GM23338 (cell line): ENCODE results near the gene PARD3. TPM values are rescaled to one million over a fixed set of nuclear protein-coding genes. Genes with fewer than 3 reads are reported as not detected.

Source experiments
- ATAC-seq: fragments of 200-7000 bp; cut with Tn5 transposase; 3 replicates; pipeline ENCODE4 v1.9.1; 2020
- DNase-seq: peaks from one replicate; pipeline ENCODE4 v3.0.0-alpha.2; 2015; ENCODE audit warnings: low spot score
- H2AFZ ChIP-seq: fragments of 200-600 bp; sonication (generic); 2 replicates; pipeline ENCODE4 v1.8.0; 2016; ENCODE audit warnings: antibody characterized with exemption, mild to moderate bottlenecking, moderate library complexity
- H3F3A ChIP-seq: fragments of 200-600 bp; sonication (generic); replicated peaks from 2 replicates; pipeline ENCODE4 v1.8.0; 2017; ENCODE audit warnings: antibody characterized with exemption, mixed run types, low read depth
- H3K27ac ChIP-seq: fragments of 200-600 bp; sonication (generic); 2 replicates; pipeline ENCODE4 v1.6.1; 2016; ENCODE audit warnings: low read depth
- H3K27me3 ChIP-seq: fragments of 200-600 bp; sonication (generic); 2 replicates; pipeline ENCODE4 v1.8.0; 2016; ENCODE audit warnings: mild to moderate bottlenecking, mixed run types, moderate library complexity; ENCODE audit not compliant: insufficient read depth
- H3K36me3 ChIP-seq: fragments of 200-600 bp; sonication (generic); 2 replicates; pipeline ENCODE4 v1.8.0; 2016; ENCODE audit warnings: mild to moderate bottlenecking; ENCODE audit not compliant: insufficient read depth
- H3K4me1 ChIP-seq: fragments of 200-600 bp; sonication (generic); 2 replicates; pipeline ENCODE4 v1.8.0; 2016; ENCODE audit warnings: mild to moderate bottlenecking, moderate library complexity; ENCODE audit not compliant: insufficient read depth
- H3K4me2 ChIP-seq: fragments of 200-600 bp; sonication (generic); 2 replicates; pipeline ENCODE4 v1.7.1; 2017; ENCODE audit warnings: mixed run types
- H3K4me3 ChIP-seq: fragments of 200-600 bp; sonication (generic); 2 replicates; pipeline ENCODE4 v1.6.1; 2016; ENCODE audit warnings: mixed run types
- H3K79me2 ChIP-seq: fragments of 200-600 bp; sonication (generic); replicated peaks from 2 replicates; pipeline ENCODE4 v1.8.0; 2017; ENCODE audit warnings: mild to moderate bottlenecking; ENCODE audit not compliant: insufficient read depth
- H3K9me2 ChIP-seq: fragments of 200-600 bp; sonication (generic); 2 replicates; pipeline ENCODE4 v1.8.0; 2017; ENCODE audit not compliant: insufficient read depth
- H4K20me1 ChIP-seq: fragments of 200-600 bp; sonication (generic); replicated peaks from 2 replicates; pipeline ENCODE4 v1.8.0; 2017; ENCODE audit warnings: mild to moderate bottlenecking; ENCODE audit not compliant: insufficient read depth
- H3K27ac Mint-ChIP-seq: 2 replicates; pipeline ENCODE4 v1.8.0; 2020; ENCODE audit warnings: inconsistent platforms, mild to moderate bottlenecking, moderate library complexity, mixed read lengths
- H3K27me3 Mint-ChIP-seq: 3 replicates; pipeline ENCODE4 v1.8.0; 2022; ENCODE audit warnings: low read depth, mild to moderate bottlenecking, moderate library complexity, mixed read lengths, inconsistent platforms; ENCODE audit not compliant: insufficient read depth, poor library complexity
- H3K36me3 Mint-ChIP-seq: 3 replicates; pipeline ENCODE4 v1.8.0; 2021; ENCODE audit warnings: low read depth, mild to moderate bottlenecking, inconsistent platforms, moderate library complexity, mixed read lengths
- H3K4me1 Mint-ChIP-seq: 3 replicates; pipeline ENCODE4 v1.8.0; 2020; ENCODE audit warnings: mild to moderate bottlenecking, inconsistent platforms, mixed read lengths
- H3K4me3 Mint-ChIP-seq: 3 replicates; pipeline ENCODE4 v1.8.0; 2021; ENCODE audit warnings: moderate library complexity, mild to moderate bottlenecking, inconsistent platforms, mixed read lengths
- H3K9me3 Mint-ChIP-seq: 3 replicates; pipeline ENCODE4 v1.8.0; 2020; ENCODE audit warnings: moderate library complexity, mild to moderate bottlenecking, inconsistent platforms, mixed read lengths
- CREB1 ChIP-seq: fragments of 250-450 bp; sonication (Bioruptor Pico); IDR thresholded peaks from 2 replicates; pipeline ENCODE4 v1.5.0; 2020; ENCODE audit warnings: low read depth, mild to moderate bottlenecking, moderate library complexity
- EZH2phosphoT487 ChIP-seq: fragments of 200-600 bp; sonication (generic); IDR thresholded peaks from one replicate; pipeline ENCODE4 v1.8.1; 2018; ENCODE audit warnings: antibody characterized with exemption; ENCODE audit not compliant: unreplicated experiment
- JUNB ChIP-seq: IDR thresholded peaks from one replicate; pipeline ENCODE4 v1.6.1; 2016; ENCODE audit warnings: antibody characterized with exemption; ENCODE audit not compliant: unreplicated experiment
- POLR2AphosphoS5 ChIP-seq: IDR thresholded peaks from 2 replicates; pipeline ENCODE4 v1.6.1; 2016; ENCODE audit warnings: antibody characterized with exemption, low read depth
- STAT1 ChIP-seq: IDR thresholded peaks from one replicate; pipeline ENCODE4 v1.6.1; 2016; ENCODE audit warnings: antibody characterized with exemption; ENCODE audit not compliant: unreplicated experiment
- ZNF114 ChIP-seq: fragments of 250-450 bp; sonication (Bioruptor Pico); IDR thresholded peaks from 2 replicates; pipeline ENCODE4 v1.5.0; 2020; ENCODE audit warnings: mild to moderate bottlenecking, moderate library complexity
- ZNF331 ChIP-seq: fragments of 250-450 bp; sonication (Bioruptor Pico); IDR thresholded peaks from 2 replicates; pipeline ENCODE4 v1.5.0; 2020; ENCODE audit warnings: low read depth, mild to moderate bottlenecking, moderate library complexity
- ZNF462 ChIP-seq: fragments of 250-450 bp; sonication (Bioruptor Pico); IDR thresholded peaks from 2 replicates; pipeline ENCODE4 v1.5.0; 2020; ENCODE audit warnings: mild to moderate bottlenecking, moderate library complexity
- polyA plus RNA-seq: library from polyadenylated mRNA; unstranded; fragments of >200 nt; fragmentation: Nextera tagmentation; extraction: Ambion mirVana; gene quantifications from 2 replicates; pipeline ENCODE4 v1.2.1, GENCODE V29; 2016
- total RNA-seq: library from RNA; depleted of rRNA; stranded (reverse); fragments of >200 nt; shearing (Covaris generic); gene quantifications from 2 replicates; pipeline ENCODE4 v1.2.3, GENCODE V29; 2014
- TF ChIP-seq, protein P1 (sequence below): IDR thresholded peaks from one replicate; pipeline ENCODE4 v1.6.1; 2018; ENCODE audit warnings: antibody characterized with exemption; ENCODE audit not compliant: unreplicated experiment
- TF ChIP-seq, protein P2 (sequence below): IDR thresholded peaks from 2 replicates; pipeline ENCODE4 v1.6.1; 2016; ENCODE audit warnings: antibody characterized with exemption

PARD3 gene
- total and polyA plus RNA-seq, 2 experiments from 2014 or later: 30.2 to 51.4 TPM

GRCh38 chr10:34405611-34406462, 409.3 kb downstream of the PARD3 start:
- H3K4me3 Mint-ChIP-seq: no peak overlapping the region
- Histone ChIP-seq H2AFZ (no peak overlapping the region), H3K4me3 (no peak overlapping the region), H3K79me2 (no peaks in the 10 kb centered on the region), H3K27ac (no peak overlapping the region), H3K9me2 (no peaks in the 10 kb centered on the region), H3K4me2 (no peak overlapping the region), H3K27me3 (no peaks in the 10 kb centered on the region), H3F3A (no peaks in the 10 kb centered on the region), H3K4me1 (peaks cover under 1% of the 10 kb centered on the region; the same call in 1 of the 2 replicates), H4K20me1 (no peaks in the 10 kb centered on the region; the same call in 1 of the 2 replicates), H3K36me3 (no peaks in the 10 kb centered on the region)
- DNase-seq (no peak), ATAC-seq (no peak)
- no peak for TF ChIP-seq ZNF114 (CRISPR knock-in tag)
- H3K4me1 Mint-ChIP-seq: peaks cover 10% of the 10 kb centered on the region
- H3K27ac Mint-ChIP-seq: no peak overlapping the region
- H3K36me3 Mint-ChIP-seq: no peaks in the 10 kb centered on the region
- H3K9me3 Mint-ChIP-seq: no peaks in the 10 kb centered on the region
- H3K27me3 Mint-ChIP-seq: no peaks in the 10 kb centered on the region

GRCh38 chr10:34403512-34403911, 411.6 kb downstream of the PARD3 start:
- Histone ChIP-seq H3K27me3 (no peaks in the 10 kb centered on the region), H3K4me1 (no peaks in the 10 kb centered on the region; the same call in 1 of the 2 replicates), H3K79me2 (no peaks in the 10 kb centered on the region), H3K27ac (no peak overlapping the region), H3F3A (no peaks in the 10 kb centered on the region), H3K4me3 (no peak overlapping the region), H3K36me3 (no peaks in the 10 kb centered on the region), H3K9me2 (no peaks in the 10 kb centered on the region), H4K20me1 (no peaks in the 10 kb centered on the region; the same call in 1 of the 2 replicates), H2AFZ (no peak overlapping the region), H3K4me2 (no peak overlapping the region)
- ATAC-seq (no peak), DNase-seq (no peak)
- no peak overlapping the region for H3K4me3 Mint-ChIP-seq
- no peak overlapping the region for H3K27ac Mint-ChIP-seq
- H3K4me1 Mint-ChIP-seq: peaks cover 9% of the 10 kb centered on the region
- TF ChIP-seq POLR2AphosphoS5 (no peak), JUNB (no peak), ZNF331 (no peak), EZH2phosphoT487 (no peak), ZNF114 (CRISPR knock-in tag) (no peak), ZNF462 (CRISPR knock-in tag) (no peak), STAT1 (no peak), CREB1 (CRISPR knock-in tag) (no peak)
- TF ChIP-seq, protein P1, sequence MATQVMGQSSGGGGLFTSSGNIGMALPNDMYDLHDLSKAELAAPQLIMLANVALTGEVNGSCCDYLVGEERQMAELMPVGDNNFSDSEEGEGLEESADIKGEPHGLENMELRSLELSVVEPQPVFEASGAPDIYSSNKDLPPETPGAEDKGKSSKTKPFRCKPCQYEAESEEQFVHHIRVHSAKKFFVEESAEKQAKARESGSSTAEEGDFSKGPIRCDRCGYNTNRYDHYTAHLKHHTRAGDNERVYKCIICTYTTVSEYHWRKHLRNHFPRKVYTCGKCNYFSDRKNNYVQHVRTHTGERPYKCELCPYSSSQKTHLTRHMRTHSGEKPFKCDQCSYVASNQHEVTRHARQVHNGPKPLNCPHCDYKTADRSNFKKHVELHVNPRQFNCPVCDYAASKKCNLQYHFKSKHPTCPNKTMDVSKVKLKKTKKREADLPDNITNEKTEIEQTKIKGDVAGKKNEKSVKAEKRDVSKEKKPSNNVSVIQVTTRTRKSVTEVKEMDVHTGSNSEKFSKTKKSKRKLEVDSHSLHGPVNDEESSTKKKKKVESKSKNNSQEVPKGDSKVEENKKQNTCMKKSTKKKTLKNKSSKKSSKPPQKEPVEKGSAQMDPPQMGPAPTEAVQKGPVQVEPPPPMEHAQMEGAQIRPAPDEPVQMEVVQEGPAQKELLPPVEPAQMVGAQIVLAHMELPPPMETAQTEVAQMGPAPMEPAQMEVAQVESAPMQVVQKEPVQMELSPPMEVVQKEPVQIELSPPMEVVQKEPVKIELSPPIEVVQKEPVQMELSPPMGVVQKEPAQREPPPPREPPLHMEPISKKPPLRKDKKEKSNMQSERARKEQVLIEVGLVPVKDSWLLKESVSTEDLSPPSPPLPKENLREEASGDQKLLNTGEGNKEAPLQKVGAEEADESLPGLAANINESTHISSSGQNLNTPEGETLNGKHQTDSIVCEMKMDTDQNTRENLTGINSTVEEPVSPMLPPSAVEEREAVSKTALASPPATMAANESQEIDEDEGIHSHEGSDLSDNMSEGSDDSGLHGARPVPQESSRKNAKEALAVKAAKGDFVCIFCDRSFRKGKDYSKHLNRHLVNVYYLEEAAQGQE: no peak
- TF ChIP-seq, protein P2, sequence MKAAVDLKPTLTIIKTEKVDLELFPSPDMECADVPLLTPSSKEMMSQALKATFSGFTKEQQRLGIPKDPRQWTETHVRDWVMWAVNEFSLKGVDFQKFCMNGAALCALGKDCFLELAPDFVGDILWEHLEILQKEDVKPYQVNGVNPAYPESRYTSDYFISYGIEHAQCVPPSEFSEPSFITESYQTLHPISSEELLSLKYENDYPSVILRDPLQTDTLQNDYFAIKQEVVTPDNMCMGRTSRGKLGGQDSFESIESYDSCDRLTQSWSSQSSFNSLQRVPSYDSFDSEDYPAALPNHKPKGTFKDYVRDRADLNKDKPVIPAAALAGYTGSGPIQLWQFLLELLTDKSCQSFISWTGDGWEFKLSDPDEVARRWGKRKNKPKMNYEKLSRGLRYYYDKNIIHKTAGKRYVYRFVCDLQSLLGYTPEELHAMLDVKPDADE: no peak
- H3K36me3 Mint-ChIP-seq: no peaks in the 10 kb centered on the region
- H3K9me3 Mint-ChIP-seq: no peaks in the 10 kb centered on the region
- H3K27me3 Mint-ChIP-seq: no peaks in the 10 kb centered on the region
